Mammary epithelial cell (primary cell): ENCODE data around the gene TBC1D22B.

Experiments
- EZH2 ChIP-seq: IDR thresholded peaks from 2 replicates; pipeline ENCODE4 v1.6.1; 2012; ENCODE audit warnings: low read length, inconsistent platforms, borderline replicate concordance
- TF ChIP-seq, protein P1 (sequence below), 2 donors: IDR thresholded peaks in 1 of 2; conservative IDR thresholded peaks in 1 of 2; 2 replicates each; pipeline ENCODE4 v1.5.1; 2011 to 2012; ENCODE audit warnings: inconsistent platforms in 2 of 2, low read length in 2 of 2, mild to moderate bottlenecking in 2 of 2, control low read depth in 1 of 2, low read depth in 1 of 2; ENCODE audit not compliant: insufficient read depth in 1 of 2; ENCODE audit errors: extremely low read depth in 1 of 2

GRCh38 chr6:37376078-37376743 is 118.6 kb downstream of the TBC1D22B start:
- TF ChIP-seq, protein P1, sequence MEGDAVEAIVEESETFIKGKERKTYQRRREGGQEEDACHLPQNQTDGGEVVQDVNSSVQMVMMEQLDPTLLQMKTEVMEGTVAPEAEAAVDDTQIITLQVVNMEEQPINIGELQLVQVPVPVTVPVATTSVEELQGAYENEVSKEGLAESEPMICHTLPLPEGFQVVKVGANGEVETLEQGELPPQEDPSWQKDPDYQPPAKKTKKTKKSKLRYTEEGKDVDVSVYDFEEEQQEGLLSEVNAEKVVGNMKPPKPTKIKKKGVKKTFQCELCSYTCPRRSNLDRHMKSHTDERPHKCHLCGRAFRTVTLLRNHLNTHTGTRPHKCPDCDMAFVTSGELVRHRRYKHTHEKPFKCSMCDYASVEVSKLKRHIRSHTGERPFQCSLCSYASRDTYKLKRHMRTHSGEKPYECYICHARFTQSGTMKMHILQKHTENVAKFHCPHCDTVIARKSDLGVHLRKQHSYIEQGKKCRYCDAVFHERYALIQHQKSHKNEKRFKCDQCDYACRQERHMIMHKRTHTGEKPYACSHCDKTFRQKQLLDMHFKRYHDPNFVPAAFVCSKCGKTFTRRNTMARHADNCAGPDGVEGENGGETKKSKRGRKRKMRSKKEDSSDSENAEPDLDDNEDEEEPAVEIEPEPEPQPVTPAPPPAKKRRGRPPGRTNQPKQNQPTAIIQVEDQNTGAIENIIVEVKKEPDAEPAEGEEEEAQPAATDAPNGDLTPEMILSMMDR (conservative IDR thresholded peaks at IDR 0.05 in 1 of 2, IDR thresholded peaks at IDR 0.05 in 1 of 2; ENCODE audit: extremely low read depth in 1 of 2, insufficient read depth in 1 of 2, low read depth in 1 of 2, low read length in 2 of 2), result no peak
- TF ChIP-seq EZH2, result no peak
